NCI-H524 treated with DMSO at 0.1 percent for 48 hours (cell line): ENCODE measurements around the gene CHTF8.
"Not testable (repeated sequence)": the region's sequence is repeated elsewhere in the genome, so short reads cannot be mapped to it uniquely, and the experiment has no call there.

ENCODE experiments used
- DNase-seq: peaks from one replicate; lab custom pipeline; 2025; lab: John Stamatoyannopoulos, UW

Gene CHTF8, protein sequence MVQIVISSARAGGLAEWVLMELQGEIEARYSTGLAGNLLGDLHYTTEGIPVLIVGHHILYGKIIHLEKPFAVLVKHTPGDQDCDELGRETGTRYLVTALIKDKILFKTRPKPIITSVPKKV

DNA sequence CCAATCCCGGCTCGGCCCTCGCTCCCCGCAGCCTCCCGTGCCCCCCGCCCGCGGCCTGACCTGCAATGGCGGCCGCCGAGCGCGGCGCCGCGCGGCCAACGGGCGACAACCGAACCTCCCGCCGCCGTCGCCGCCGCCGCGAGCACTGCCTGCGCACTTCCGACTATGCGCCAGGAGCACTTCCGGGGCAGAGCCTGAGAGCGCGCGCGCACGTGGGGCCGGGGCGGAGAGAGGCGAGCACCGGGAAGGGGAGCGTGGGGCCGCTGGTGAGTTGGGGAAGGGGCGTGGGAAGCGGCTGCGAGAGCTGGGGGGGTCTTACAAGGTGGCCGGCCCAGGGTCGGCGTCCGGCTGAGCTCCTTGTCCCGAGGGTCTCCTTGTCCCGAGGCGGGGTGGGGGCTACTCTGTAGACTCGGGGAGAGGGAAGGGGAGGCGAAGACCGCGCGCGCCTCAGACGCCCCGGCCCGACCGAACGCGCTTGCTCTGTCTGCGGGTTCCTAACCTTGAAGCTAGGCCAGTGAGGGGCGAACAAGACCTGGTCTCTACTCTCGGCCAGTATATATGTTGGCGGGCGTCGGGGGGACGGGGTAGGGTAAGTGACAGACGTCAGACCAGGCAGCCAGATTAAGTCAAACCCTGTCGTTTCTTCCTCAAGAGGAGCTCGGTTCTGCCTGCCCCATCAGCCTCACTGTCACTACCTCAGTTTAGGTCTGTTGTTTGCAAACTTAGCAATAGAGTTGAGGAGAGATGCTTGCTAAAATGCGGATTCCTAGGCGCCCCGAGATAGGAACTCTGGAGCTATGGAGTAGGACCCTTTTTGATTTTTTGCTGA, at the start of gene CHTF8, which contains the start of gene UTP4:
CHTF8 (minus strand) TSS at position 165 of the 829 bp plus-strand sequence. CDS start 11,130 bp downstream, outside the sequence.
UTP4 (plus strand) TSS at position 226 of the 829 bp plus-strand sequence. CDS start 811 bp downstream, outside the sequence.
- no peak for DNase-seq

DNA sequence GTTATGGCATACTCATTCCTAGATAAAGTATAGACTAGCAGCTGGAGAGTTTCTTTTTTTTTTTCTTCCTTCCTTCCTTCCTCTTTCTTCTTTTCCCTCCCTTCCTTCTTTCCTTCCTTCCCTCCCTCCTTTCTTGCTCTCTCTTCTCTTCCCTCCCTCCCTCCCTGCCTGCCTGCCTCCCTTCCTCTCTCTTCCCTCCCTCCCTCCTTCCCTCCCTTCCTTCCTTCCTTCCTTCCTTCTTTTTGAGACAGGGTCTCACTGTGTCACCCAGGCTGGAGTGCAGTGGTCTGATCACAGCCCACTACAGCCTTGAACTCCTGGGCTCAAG, 47.6 kb upstream of the CHTF8 start:
- no peak for DNase-seq

DNA sequence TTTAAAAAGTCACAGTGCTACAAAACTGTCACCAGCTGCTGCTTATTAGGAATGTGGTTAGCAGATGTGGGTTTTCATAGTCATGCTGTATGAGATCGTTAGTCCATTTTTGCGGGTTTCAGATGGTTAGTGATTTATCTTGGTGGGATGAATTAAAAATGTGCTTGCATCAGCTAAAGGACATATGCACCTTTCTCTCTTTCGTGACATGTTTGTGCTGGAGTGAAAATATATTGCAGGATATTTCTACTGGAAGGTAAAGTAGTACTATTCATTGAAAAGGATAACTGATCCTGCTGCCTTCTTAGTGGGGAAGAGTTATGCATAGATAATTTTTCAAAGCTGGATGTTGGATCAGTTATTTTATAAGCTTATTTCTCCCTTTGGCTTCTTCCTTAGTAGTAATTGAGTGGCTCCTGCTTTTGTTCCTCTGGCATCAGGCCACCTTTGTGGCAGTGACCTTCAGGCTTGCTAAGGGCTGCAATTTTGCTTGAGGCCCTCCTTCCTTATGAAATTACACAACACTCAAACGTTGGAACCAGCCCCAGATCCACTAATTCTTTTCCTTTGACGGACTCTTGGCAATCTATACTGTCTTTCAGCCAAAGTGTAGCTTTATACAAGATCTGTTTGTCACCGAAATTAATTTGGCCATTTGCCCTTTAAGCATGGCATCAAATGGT, 47.1 kb upstream of the CHTF8 start:
- DNase-seq = no peak

DNA sequence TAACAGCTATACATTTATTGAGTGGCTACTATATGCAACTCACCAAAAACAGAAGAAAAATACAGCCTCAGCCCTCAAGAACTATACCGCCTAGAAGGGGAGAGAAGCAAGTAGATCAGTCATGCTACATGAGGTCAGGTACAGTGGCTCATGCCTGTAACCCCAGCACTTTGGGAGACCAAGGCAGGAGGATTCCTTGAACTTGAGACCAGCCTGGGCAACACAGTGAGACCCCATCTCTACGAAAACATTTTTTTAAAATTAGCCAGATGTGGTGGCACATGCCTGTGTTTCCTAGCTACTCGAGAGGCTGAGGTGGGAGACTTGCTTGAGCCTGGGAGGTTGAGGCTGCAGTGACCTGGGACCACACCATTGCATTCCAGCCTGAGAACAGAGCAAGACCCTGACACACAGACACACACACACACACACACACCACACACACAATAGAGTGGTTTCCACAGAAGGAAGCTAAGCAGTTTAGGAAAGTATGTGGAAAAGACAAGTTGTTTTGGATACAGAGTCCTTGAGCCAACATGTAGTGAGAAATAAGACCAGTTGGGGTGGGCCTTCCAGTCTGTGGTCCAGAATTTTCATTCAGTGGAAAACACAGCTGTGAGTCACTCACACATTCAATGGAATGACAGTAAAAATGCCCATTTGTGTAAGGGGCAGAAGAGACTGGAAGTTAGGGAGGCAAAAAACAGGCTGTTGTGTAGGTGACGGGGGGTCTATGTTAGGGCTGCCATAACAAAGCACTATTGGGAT, 43.8 kb upstream of the CHTF8 start:
- no peak for DNase-seq

DNA sequence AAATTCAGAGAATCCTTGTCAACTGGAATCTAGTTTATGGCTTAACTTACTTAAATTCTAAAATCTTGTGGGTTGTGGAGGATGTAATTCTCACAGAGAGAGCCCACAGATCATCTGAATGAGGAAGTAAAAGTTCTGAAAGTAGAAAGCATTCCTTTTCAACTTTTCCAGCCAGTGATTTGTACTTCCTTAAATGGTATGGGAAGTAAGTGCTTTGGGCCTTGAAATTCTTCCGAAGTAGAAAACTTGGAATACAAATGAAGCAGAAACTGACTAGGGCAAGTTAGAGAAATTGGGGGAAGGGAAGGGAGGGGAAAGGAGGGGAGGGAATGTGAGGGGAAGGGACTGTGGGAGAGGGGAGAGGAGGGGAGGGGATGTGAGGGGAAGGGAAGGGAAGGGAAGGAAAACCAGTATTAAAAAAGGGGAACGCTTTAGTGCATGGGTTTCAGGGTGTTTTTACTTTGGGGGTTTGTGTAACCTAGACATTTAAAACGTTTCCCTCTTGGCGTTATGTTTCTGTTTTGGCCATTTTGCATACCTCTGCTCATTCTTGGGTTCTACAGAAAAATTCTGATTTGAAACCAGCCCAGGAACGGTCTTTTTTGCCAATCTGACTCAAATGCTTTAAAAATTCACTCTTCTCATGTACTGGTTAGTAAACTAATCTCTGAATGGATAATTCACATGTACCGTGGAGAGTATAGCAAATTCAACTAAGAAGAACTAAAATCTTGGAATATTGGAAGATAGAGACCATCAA, 39.1 kb upstream of the CHTF8 start:
- no peak for DNase-seq

DNA sequence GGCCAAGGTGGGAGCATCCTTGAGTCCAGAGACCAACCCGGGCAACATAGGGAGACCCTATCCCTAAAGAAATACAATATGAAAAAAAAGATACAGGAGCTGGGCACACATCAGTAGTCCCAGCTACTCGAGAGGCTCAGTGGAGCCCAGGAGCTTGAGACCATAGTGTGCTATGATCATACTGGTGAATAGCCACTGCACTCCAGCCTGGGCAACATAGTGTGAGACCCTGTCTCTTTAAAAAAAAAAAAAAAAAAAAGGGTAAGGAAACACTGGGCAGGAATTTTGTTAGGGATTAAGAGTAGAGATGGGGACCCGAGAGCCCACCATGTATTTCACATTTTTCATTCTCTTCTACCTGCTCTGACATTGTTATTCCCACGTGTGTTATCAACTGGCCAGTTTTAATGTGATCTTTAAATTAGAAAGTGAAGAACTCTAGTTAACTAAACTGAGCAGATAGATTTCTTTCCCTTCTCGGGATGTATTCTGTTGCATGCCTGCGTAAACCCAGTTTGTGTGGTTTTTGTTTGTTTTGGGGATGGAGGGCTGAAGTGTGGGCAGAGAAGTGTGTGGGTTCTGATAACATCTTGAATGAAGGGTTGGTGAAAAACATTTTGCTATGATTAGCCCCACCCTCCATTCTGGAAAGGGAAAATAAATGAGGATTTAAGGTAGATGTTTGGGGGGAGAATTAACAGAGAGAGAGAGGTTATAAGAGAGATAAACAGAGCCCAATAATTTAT, 37.4 kb upstream of the CHTF8 start:
- DNase-seq = no peak

DNA sequence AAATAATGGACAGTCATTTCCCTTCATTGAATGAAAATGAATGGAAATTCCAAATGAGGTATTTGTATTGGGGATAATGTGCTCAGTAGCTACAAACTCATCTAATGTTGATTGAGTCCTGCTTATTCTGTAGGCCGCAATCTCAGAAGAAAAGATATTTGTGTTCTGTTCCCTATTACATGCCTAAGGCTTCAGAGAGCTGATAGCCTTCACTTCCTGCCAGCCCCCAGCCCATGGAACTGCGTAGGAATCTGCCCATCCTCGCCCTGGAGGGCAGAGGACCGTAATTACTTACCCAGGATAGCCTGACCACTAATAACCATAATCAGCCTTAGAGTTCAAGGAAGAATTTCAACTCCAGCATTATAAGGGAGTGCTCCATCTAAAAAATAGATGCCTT, 36.7 kb upstream of the CHTF8 start:
- no peak for DNase-seq

DNA sequence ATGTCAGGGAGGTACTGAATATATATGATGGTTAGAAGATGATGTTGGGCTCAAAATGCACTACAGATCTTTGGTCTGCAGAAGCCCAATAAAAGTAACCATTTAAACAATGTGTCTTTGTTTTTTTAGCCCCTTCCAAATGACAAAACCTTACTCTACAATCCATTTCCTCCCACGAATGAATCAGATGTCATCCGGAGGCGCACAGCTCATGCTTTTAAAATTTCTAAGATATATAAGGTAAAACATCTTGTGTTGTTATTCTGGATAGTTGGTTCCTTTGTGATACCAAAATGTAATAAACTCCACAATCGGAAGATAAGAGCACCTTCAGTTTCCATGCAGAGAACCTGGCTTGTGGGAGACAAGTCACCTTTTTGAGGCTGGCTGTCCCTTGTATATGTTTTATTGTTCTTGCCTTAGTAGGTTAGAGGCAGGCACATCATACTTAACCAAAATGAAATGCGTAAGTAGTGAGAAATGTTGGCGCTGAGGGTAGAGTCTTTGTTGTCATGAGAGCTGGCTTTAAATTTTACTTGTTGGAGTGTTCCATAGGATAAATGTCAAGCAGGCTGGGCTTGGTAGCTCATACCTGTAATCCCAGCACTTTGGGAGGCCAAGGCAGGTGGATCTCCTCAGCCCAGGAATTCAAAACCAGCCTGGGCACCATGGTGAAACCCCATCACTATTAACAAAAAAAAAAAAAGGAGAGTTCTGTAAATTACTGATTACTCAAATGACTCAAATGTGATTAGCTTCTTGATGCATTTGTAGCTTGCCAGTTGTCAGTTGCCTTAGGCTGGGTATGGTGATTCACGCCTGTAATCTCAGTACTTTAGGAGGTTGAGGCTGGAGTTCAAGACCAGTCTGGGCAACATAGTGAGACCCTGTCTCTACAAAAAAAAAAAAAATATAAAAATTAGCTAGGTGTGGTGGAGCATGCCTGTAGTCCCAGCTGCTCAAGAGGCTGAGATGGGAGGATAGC, 34.9 kb upstream of the CHTF8 start:
- DNase-seq = no peak

DNA sequence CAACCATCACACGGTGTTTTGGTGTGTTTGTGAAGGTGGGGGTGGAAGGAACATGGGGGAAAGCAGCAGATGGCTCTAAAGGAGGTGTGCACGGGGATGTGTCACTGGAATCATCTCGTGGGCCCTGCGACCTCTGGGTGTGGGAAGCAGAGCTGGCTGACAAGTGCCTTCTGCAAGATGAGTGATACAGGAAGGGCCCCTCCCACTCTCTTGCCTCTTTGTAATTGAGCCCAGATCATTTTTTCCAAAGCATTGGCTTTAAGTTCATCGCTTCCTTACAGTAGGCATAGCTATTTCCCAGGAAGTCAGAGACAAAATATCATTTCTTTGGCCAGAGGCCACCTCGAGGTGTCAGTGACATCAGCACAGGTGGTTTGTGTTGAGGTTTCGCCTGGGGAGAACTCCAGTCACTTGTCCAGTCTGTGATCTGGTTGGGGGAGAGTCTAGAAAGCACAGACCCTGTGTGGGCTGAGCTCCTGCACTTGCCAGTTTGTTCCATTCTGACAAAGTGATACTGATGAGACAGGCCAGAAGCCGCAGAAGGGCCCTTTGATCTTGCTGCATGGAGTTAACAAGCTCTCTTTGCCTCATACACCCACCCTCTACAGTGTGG, 33.9 kb upstream of the CHTF8 start:
- no peak for DNase-seq

DNA sequence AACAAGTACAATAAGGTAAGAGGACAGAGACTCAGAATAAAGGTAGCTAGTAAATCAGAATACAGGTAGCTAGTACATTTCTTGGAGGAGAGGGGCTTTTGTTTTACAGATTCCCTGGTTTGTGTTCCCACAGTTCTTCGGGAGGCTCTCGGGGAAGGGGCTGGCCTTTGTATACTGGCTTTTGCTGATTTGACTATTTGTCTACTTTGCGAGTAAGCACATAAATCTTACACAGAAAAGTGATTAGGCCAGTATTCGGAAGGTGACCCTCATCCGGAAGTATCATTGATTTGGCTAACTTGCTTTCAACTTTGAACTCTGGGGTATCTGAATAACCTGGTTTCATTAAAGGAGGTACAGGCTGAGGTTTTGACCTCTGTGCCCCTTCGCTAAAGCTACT, 33.2 kb upstream of the CHTF8 start:
- no peak for DNase-seq

DNA sequence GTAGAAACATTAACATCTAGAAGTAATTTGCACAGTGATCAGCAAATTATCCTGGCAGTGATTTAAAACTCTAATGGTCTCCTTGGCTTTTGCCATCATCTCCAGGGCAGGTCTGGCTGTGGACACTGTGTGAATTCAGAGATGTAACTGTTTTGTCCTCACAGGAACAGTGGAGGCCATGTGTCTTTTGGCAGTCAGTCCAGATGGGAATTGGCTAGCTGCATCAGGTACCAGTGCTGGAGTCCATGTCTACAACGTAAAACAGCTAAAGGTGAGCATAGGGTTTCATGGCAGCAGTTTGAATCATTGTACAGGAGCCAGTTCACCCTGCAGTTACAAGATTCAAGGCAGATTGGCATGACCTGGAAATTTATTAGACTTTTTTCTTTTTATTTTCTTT, 27.8 kb upstream of the CHTF8 start:
- DNase-seq = no peak

DNA sequence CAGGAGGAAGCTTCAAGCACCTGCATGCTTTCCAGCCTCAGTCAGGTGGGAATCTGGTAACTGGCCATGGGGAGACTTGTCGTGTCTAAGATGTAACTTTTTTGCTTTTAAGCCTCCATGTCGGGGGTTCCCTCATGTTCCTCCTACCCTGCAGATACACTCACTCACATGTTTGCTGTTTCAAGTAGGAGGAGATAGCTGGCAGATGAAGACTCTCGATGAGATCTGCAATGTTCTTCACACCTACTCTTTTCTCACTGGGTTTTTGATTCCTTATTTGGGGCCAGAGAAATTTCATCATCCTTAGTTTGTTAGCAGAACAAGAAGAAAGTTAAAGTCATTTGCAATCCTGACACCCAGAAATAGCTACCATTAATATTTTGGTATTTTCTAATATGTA, 24.8 kb upstream of the CHTF8 start:
- DNase-seq = no peak

DNA sequence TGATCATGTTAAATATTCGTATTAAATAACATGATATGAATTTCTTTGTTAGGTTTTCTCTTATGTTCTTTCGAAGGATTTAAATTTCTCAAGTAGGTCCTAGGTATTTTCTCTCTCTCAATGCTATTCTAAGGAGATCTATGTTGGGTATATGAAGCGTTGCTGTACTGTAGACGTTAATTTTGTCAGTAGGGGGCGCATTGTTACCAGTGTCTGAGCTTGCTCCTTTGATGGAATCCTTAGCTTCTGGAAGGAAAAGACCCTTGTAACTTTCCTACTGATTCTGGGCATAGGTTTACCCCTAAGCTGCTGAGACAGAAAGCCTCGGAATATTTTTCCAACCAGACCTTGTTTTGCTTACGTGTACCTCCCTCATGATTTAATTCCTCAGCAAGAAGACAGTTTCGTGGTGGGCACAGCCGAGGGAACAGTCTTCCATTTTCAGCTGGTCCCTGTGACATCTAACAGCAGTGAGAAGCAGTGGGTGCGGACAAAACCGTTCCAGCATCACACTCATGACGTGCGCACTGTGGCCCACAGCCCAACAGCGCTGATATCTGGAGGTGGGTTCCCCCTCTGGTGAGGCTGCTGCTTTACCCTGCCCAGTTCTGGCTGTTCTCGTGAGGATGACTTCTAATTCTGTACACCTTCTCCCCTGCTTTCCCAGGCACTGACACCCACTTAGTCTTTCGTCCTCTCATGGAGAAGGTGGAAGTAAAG, 17.9 kb upstream of the CHTF8 start:
- DNase-seq = peak; percentile 43

DNA sequence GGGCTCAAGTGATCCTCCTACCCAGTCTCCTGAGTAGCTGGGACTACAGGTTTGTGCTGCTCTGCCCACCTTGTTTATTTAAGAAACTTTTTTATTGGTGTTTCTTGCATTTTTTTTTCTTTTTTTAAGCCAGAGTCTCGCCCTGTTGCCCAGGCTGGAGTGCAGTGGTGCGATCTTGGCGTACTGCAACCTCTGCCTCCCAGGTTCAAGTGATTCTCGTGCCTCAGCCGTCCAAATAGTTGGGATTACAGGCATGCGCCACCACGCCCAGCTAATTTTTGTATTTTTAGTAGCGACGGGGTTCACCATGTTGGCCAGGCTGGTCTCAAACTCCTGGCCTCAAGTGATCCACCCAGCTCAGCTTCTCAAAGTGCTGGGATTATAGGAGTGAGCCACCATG, 17.2 kb upstream of the CHTF8 start:
- not testable (repeated sequence) for DNase-seq

DNA sequence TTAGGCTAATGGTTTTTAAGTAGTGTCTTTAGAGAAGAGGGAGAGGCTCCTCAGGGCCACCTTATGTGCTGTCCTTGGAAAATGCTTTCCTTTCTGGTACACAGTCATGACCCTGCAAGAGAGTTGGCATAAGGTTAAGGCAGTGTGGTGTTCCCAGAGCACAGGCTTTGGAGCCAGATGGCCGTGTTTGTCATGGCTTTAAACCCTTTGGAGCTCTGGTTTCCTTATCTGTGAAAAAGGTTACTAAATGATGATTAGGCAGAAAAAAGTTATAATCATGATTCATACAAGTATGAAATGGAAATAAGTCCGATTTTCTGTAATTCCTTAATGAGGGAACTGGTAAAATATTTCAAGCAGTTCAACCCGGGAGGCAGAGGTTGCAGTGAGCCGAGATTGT, 13.3 kb upstream of the CHTF8 start:
- no peak for DNase-seq

DNA sequence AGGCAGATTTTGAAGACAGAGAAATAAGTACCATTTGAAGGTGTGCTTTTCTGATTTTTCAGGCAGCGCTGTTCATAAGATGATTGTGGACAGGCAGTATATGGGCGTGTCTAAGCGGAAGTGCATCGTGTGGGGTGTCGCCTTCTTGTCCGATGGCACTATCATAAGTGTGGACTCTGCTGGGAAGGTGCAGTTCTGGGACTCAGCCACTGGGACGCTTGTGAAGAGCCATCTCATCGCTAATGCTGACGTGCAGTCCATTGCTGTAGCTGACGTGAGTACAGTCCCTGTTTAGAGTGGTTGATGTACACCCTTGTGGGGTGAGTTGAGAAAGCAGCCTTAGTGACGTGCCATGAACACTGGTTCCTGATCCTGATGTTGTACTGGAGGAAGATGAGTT, 10.7 kb upstream of the CHTF8 start:
- DNase-seq = no peak

DNA sequence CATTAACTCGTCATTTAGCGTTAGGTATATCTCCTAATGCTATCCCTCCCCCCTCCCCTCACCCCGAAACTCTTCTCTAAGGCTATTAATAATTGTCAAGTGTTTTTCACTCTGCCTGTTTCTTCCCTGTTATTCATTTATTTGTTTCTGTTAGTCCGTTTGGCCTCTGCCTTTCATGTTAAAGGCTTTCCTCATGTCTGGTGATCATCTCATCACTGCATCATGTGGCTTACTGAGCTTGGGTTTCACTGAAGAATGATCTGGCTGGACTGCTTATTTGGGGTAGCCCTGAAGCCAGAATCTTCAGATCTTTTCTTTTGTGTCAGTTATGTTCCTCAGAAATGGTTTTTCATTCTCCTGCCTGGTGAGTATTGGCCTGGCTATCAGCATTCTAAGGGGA, 9.5 kb upstream of the CHTF8 start:
- DNase-seq = no peak

DNA sequence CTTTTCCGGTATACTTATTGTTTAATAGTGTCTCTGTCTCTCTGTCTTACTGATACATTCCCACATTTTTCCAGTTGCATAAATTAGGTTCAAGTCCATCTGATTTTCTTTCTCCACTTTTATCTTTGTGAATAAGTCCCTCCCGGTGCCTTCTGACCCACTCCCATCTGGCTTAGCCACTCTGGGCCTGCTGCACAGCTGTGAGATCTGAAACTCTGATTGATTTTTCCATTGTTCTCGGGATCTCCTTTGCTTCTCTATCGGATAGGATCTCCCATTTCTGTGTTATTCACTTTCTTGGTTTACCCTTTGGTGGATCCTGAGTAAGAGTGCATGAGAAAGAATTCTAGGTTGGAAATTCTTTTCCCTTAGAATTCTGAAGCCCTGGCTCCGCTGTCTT, 8.6 kb upstream of the CHTF8 start:
- DNase-seq = no peak

DNA sequence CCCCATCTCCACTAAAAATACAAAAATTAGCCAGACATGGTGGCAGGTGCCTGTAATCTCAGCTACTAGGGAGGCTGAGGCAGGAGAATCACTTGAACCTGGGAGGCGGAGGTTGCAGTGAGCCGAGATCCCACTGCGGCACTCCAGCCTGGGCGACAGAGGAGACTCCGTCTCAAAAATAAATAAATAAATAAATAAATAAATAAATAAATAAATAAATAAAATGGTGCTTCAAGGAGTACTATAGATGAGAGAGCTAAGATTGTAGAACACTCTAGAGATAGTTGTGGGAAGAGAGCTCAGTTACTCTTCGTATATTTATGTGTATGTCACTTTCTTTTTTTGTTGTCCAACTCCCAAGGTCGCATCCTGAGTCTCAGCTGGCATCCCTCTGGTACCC, 7.1 kb upstream of the CHTF8 start:
- DNase-seq = not testable (repeated sequence)
